Ascending aorta (tissue), 2 donors: ENCODE results near the gene ESM1. TPM values are rescaled to one million over a fixed set of nuclear protein-coding genes. Genes with fewer than 3 reads are reported as not detected.

Source experiments
- DNase-seq, 2 donors: peaks; one replicate each; pipeline ENCODE4 v3.0.0-alpha.2; 2019; ENCODE audit warnings: low spot score in 2 of 2
- H3K27ac ChIP-seq, 2 donors: fragments of 200-600 bp; sonication (generic); one replicate each; pipeline ENCODE4 v1.5.1; 2016 to 2017; ENCODE audit warnings: mild to moderate bottlenecking in 1 of 2
- H3K27me3 ChIP-seq: fragments of 200-600 bp; sonication (generic); one replicate; pipeline ENCODE4 v1.5.1; 2017
- H3K36me3 ChIP-seq, 2 donors: fragments of 200-600 bp; sonication (generic); one replicate each; pipeline ENCODE4 v1.5.1; 2016
- H3K4me1 ChIP-seq, 2 donors: fragments of 200-600 bp; sonication (generic); one replicate each; pipeline ENCODE4 v1.5.1; 2016 to 2017; ENCODE audit warnings: mild to moderate bottlenecking in 1 of 2
- H3K4me3 ChIP-seq, 2 donors: fragments of 200-600 bp; sonication (generic); one replicate each; pipeline ENCODE4 v1.5.1; 2016 to 2017; ENCODE audit warnings: mild to moderate bottlenecking in 1 of 2
- H3K9me3 ChIP-seq, 2 donors: fragments of 200-600 bp; sonication (generic); one replicate each; pipeline ENCODE4 v1.5.1; 2016
- CTCF ChIP-seq, 3 experiments: fragments of 200-600 bp in 2 of 3; fragments of 450-650 bp in 1 of 3; sonication (generic) in 2 of 3; IDR thresholded peaks; one replicate each; pipeline ENCODE4 v1.5.1; 2016 to 2019; ENCODE audit warnings: antibody characterized with exemption in 3 of 3, mild to moderate bottlenecking in 1 of 3, moderate library complexity in 1 of 3
- intact Hi-C: fragments of 100-400 bp; cut with DNase I; formaldehyde crosslinking; loops from one replicate; pipeline ENCODE4 v1.15.1; 2023
- total RNA-seq: library from RNA; depleted of rRNA; stranded (reverse); fragments of >200 nt; gene quantifications from one replicate; pipeline ENCODE4 v1.1.0, GENCODE V29; 2016

ESM1 gene
- total RNA-seq, 1 donor from 2014 or later: not detected

DNA sequence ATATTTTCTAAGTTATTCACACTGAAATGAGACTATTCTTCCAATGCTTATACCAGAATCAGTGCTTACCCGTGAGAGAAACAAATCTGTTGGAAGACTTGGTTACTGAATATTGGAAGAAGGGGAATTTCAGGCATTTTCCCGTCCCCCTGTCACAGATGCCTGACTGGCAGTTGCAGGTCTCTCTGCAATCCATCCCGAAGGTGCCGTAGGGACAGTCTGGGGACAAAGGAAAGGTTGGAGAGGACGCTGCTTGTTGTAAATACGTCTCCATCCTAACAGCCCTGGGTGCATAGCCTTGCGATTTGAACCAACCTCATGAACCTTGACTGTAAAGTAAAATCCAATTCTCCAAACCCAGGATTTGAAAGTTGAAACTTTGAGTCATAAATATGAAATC, 3.5 kb downstream of the ESM1 start:
- H3K27ac ChIP-seq: no peak overlapping the region
- no peak for DNase-seq
- H3K4me1 ChIP-seq: no peaks in the 10 kb centered on the region
- no peak overlapping the region for H3K4me3 ChIP-seq
- H3K9me3 ChIP-seq: no peaks in the 10 kb centered on the region
- H3K27me3 ChIP-seq: no peaks in the 10 kb centered on the region
- no peak for TF ChIP-seq CTCF (IDR thresholded peaks at IDR 0.05)
- intact Hi-C loops: no loop called here
- H3K36me3 ChIP-seq: no peaks in the 10 kb centered on the region

DNA sequence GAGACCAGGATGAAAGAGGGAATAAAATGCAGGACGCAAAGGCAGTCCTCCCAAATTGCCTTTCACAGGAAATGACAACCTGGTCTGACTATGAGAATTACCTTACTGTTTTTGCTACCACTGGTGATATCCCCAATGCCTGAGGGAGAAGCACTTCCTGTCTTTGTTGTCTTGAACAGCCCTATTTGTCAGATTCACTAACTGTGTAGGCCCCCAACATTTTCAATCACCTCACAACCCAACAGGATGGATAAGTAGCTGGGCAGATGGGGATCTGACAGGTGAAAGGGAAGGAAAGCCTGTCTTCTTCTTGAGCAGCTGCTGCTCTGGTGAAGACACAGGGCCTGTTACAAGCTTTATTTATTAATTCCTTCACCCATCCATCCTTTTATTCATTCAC, 9.7 kb downstream of the ESM1 start:
- Histone ChIP-seq H3K27me3 (no peaks in the 10 kb centered on the region), H3K27ac (no peak overlapping the region), H3K9me3 (no peaks in the 10 kb centered on the region), H3K36me3 (no peaks in the 10 kb centered on the region), H3K4me3 (no peak overlapping the region), H3K4me1 (no peaks in the 10 kb centered on the region)
- no peak for TF ChIP-seq CTCF (IDR thresholded peaks at IDR 0.05)
- intact Hi-C loops: no loop called here
- DNase-seq: no peak

GRCh38 chr5:54969856-54970828, 15.3 kb downstream of the ESM1 start:
- Histone ChIP-seq H3K27ac (no peak overlapping the region), H3K27me3 (no peaks in the 10 kb centered on the region), H3K36me3 (no peaks in the 10 kb centered on the region), H3K4me3 (no peak overlapping the region), H3K9me3 (no peaks in the 10 kb centered on the region), H3K4me1 (no peaks in the 10 kb centered on the region)
- no peak for DNase-seq
- intact Hi-C loops: no loop called here
- TF ChIP-seq CTCF (IDR thresholded peaks at IDR 0.05): no peak

- H3K36me3 ChIP-seq: no peaks in the 10 kb centered on the region
- DNase-seq: no peak
- TF ChIP-seq CTCF (IDR thresholded peaks at IDR 0.05): no peak
- no peak overlapping the region for H3K4me3 ChIP-seq
- no peak overlapping the region for H3K27ac ChIP-seq
- no peaks in the 10 kb centered on the region for H3K27me3 ChIP-seq
- intact Hi-C loops: no loop called here
- no peaks in the 10 kb centered on the region for H3K9me3 ChIP-seq
- no peaks in the 10 kb centered on the region for H3K4me1 ChIP-seq
These were observed 16.2 kb downstream of the ESM1 start for GRCh38 chr5:54969242-54969641.

GRCh38 chr5:54965806-54966205, 19.6 kb downstream of the ESM1 start:
- Histone ChIP-seq H3K27ac (no peak overlapping the region), H3K27me3 (no peaks in the 10 kb centered on the region), H3K4me1 (no peaks in the 10 kb centered on the region), H3K4me3 (no peak overlapping the region), H3K36me3 (no peaks in the 10 kb centered on the region), H3K9me3 (no peaks in the 10 kb centered on the region)
- no peak for DNase-seq
- no peak for TF ChIP-seq CTCF (IDR thresholded peaks at IDR 0.05)
- intact Hi-C loops: no loop called here
